SU-DHL-6 (cell line): ENCODE results near the gene TENM4.

ENCODE experiments used
- H2AFZ ChIP-seq: fragments of 200-600 bp; sonication (generic); 2 replicates; pipeline ENCODE4 v1.6.1; 2014; ENCODE audit warnings: low read depth, mild to moderate bottlenecking, moderate library complexity, mixed read lengths, antibody characterized with exemption, low read length; ENCODE audit not compliant: severe bottlenecking
- H3F3A ChIP-seq: fragments of 200-600 bp; shearing (Covaris generic); 2 replicates; pipeline ENCODE4 v1.6.0; 2016; ENCODE audit warnings: antibody characterized with exemption, mild to moderate bottlenecking; ENCODE audit not compliant: insufficient read depth
- H3K27ac ChIP-seq: fragments of 200-600 bp; sonication (generic); 2 replicates; pipeline ENCODE4 v1.5.1; 2016; ENCODE audit warnings: low read depth, mild to moderate bottlenecking, low read length, moderate library complexity, mixed read lengths
- H3K27me3 ChIP-seq: fragments of 200-600 bp; sonication (generic), shearing (Covaris generic); 2 replicates; pipeline ENCODE4 v1.6.0; 2014; ENCODE audit warnings: mild to moderate bottlenecking, low read length
- H3K36me3 ChIP-seq: fragments of 200-600 bp; sonication (generic); 2 replicates; pipeline ENCODE4 v1.6.1; 2014; ENCODE audit warnings: mild to moderate bottlenecking, low read length, mixed read lengths
- H3K4me2 ChIP-seq: fragments of 300-600, 200-600 bp; shearing (Covaris generic), sonication (generic); 2 replicates; pipeline ENCODE4 v1.6.0; 2014; ENCODE audit warnings: low read length, low read depth, mild to moderate bottlenecking; ENCODE audit not compliant: poor library complexity, severe bottlenecking
- H3K4me3 ChIP-seq: fragments of 200-600 bp; sonication (generic); 2 replicates; pipeline ENCODE4 v1.5.1; 2014; ENCODE audit warnings: antibody characterized with exemption, low read length, mild to moderate bottlenecking, mixed read lengths; ENCODE audit not compliant: insufficient read depth, poor library complexity, severe bottlenecking
- H3K79me2 ChIP-seq: fragments of 200-600 bp; sonication (generic); 2 replicates; pipeline ENCODE4 v1.6.1; 2014; ENCODE audit warnings: mild to moderate bottlenecking, low read length, moderate library complexity; ENCODE audit not compliant: insufficient read depth
- H3K9ac ChIP-seq: fragments of 200-600 bp; sonication (generic); 2 replicates; pipeline ENCODE4 v1.7.0; 2014; ENCODE audit warnings: mild to moderate bottlenecking, low read length
- H3K9me2 ChIP-seq: fragments of 200-600 bp; sonication (generic); replicated peaks from 2 replicates; pipeline ENCODE4 v1.6.1; 2014; ENCODE audit warnings: low read length; ENCODE audit not compliant: insufficient read depth
- H3K9me3 ChIP-seq: fragments of 200-600 bp; sonication (generic); 2 replicates; pipeline ENCODE4 v1.6.1; 2014; ENCODE audit warnings: low read length, mixed read lengths; ENCODE audit not compliant: insufficient read depth
- H4K20me1 ChIP-seq: fragments of 200-600 bp; sonication (generic); 2 replicates; pipeline ENCODE4 v1.6.1; 2014; ENCODE audit warnings: low read depth, mild to moderate bottlenecking, antibody characterized with exemption, low read length, moderate library complexity, mixed read lengths
- EZH2phosphoT487 ChIP-seq: fragments of 200-600 bp; sonication (generic), shearing (Covaris generic); conservative IDR thresholded peaks from 2 replicates; pipeline ENCODE4 v1.6.1; 2018; ENCODE audit warnings: mild to moderate bottlenecking, antibody characterized with exemption, low read length, moderate library complexity, mixed read lengths
- TF ChIP-seq, protein P1 (sequence below): fragments of 200-600 bp; sonication (generic); IDR thresholded peaks from one replicate; pipeline ENCODE4 v1.5.1; 2017; ENCODE audit warnings: antibody characterized with exemption, mild to moderate bottlenecking, low read length, moderate library complexity; ENCODE audit not compliant: insufficient read depth, poor library complexity, severe bottlenecking

The TENM4 gene

DNA sequence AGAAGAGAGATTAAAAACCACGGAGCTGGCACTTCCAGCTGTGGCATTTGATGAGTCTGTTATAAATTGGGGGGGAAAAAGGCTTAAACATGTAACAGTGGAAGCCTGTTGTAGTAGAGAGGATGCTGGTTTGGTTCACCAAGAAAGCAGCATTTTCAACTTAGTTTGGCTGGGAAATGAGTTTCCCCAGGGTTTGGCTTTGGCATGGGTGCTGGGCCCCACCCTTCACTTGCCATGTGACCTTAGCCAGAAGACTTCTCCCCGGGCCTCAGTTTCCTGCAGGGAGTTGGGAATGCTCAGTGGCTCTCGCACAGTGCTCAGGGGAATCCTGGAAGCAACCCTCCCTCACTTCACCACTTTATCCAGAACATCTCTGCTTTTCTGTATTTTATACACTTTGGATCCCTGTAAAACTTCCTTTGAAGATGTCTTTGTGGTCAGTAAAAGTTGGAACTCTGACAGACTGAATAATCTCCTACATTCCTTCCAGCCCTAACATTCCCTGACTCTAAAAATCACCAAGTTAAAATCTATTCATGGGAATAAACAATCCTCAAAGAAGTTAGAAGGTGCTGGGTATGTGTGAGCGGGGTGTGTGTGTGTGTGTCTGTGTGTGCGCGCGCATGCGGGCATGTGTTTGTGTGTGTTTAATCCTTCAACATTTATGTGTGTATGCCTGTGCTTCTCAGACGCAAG, 166.0 kb downstream of the TENM4 start:
- Histone ChIP-seq H3F3A (no peaks in the 10 kb centered on the region), H3K9me3 (no peaks in the 10 kb centered on the region), H4K20me1 (no peaks in the 10 kb centered on the region), H3K4me3 (no peak overlapping the region), H3K36me3 (no peaks in the 10 kb centered on the region), H2AFZ (no peak overlapping the region), H3K27me3 (no peaks in the 10 kb centered on the region), H3K79me2 (no peaks in the 10 kb centered on the region), H3K9ac (no peak overlapping the region), H3K9me2 (no peaks in the 10 kb centered on the region), H3K4me2 (no peak overlapping the region), H3K27ac (no peak overlapping the region)
- TF ChIP-seq, protein P1, sequence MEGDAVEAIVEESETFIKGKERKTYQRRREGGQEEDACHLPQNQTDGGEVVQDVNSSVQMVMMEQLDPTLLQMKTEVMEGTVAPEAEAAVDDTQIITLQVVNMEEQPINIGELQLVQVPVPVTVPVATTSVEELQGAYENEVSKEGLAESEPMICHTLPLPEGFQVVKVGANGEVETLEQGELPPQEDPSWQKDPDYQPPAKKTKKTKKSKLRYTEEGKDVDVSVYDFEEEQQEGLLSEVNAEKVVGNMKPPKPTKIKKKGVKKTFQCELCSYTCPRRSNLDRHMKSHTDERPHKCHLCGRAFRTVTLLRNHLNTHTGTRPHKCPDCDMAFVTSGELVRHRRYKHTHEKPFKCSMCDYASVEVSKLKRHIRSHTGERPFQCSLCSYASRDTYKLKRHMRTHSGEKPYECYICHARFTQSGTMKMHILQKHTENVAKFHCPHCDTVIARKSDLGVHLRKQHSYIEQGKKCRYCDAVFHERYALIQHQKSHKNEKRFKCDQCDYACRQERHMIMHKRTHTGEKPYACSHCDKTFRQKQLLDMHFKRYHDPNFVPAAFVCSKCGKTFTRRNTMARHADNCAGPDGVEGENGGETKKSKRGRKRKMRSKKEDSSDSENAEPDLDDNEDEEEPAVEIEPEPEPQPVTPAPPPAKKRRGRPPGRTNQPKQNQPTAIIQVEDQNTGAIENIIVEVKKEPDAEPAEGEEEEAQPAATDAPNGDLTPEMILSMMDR, result no peak
- no peak for TF ChIP-seq EZH2phosphoT487

DNA sequence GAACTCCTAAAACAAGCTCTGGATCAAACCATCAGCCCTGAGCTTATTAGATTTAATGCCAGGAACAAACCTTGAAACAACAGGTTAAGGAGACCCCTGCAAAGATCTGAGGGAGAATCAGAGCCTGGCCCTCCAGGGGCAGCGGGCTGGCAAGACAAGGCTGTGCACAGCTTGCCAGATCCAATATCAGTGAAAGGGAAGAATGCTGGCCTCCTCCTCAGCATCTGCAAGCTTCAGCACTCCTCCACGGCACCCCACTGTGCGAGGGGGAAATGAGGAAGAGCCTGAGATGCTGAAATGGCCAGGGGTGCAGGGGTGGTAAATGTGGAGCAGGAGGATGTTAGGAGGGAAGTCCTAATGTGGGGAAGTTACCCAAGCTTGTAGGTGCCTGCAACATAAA, 167.0 kb downstream of the TENM4 start:
- Histone ChIP-seq H4K20me1 (no peaks in the 10 kb centered on the region), H3F3A (no peaks in the 10 kb centered on the region), H3K9me3 (no peaks in the 10 kb centered on the region), H3K27ac (no peak overlapping the region), H3K79me2 (no peaks in the 10 kb centered on the region), H3K9me2 (no peaks in the 10 kb centered on the region), H3K27me3 (no peaks in the 10 kb centered on the region), H3K4me3 (no peak overlapping the region), H3K9ac (no peak overlapping the region), H2AFZ (no peak overlapping the region), H3K4me2 (no peak overlapping the region), H3K36me3 (no peaks in the 10 kb centered on the region)
- TF ChIP-seq, protein P1, result no peak
- TF ChIP-seq EZH2phosphoT487, result no peak

- Histone ChIP-seq H3K4me2 (no peak overlapping the region), H3K4me3 (no peak overlapping the region), H3K36me3 (no peaks in the 10 kb centered on the region), H3F3A (no peaks in the 10 kb centered on the region), H3K27ac (no peak overlapping the region), H3K9ac (no peak overlapping the region), H3K27me3 (no peaks in the 10 kb centered on the region), H3K9me2 (no peaks in the 10 kb centered on the region), H3K79me2 (no peaks in the 10 kb centered on the region), H2AFZ (no peak overlapping the region), H3K9me3 (no peaks in the 10 kb centered on the region), H4K20me1 (no peaks in the 10 kb centered on the region)
- TF ChIP-seq, protein P1, result no peak
- no peak for TF ChIP-seq EZH2phosphoT487
Observed at GRCh38 chr11:79269611-79270307, 171.1 kb downstream of the TENM4 start.
